AG04450 (cell line): Measurements from ENCODE around the gene GATB. TPM values are rescaled to one million over a fixed set of nuclear protein-coding genes. Genes with fewer than 3 reads are reported as not detected.

ENCODE experiments used
- CTCF ChIA-PET: fragments of 300-600, 350-600 bp; formaldehyde crosslinking; extraction: SDS; loops from one replicate; lab custom pipeline; 2022; ENCODE audit warnings: antibody characterized with exemption, inconsistent platforms; lab: Charles Lee
- POLR2A ChIA-PET: fragments of 350-600 bp; formaldehyde crosslinking; extraction: SDS; loops from one replicate; lab custom pipeline; 2021; ENCODE audit warnings: antibody characterized with exemption, inconsistent platforms; lab: Yijun Ruan, JAX
- DNase-seq: peaks from one replicate; pipeline ENCODE4 v3.0.0-alpha.2; 2011; ENCODE audit warnings: low read depth, low spot score
- H3K27ac ChIP-seq: one replicate; pipeline ENCODE4 v1.5.1; 2012; ENCODE audit warnings: low read depth, low read length, control low read depth
- H3K27me3 ChIP-seq: one replicate; pipeline ENCODE4 v1.6.0; 2012; ENCODE audit warnings: low read length; ENCODE audit not compliant: control insufficient read depth, insufficient read depth
- H3K4me3 ChIP-seq: 2 replicates; pipeline ENCODE4 v1.5.1; 2011; ENCODE audit warnings: mild to moderate bottlenecking, low read depth, low read length, control low read depth
- H3K9me3 ChIP-seq: 2 replicates; pipeline ENCODE4 v1.5.1; 2012; ENCODE audit warnings: low read length; ENCODE audit not compliant: control insufficient read depth, insufficient read depth
- polyA plus RNA-seq: library from polyadenylated mRNA; depleted of rRNA; stranded (reverse); fragments of >200 nt; gene quantifications from 2 replicates; pipeline ENCODE4 v1.2.3, GENCODE V29; 2011
- TF ChIP-seq, protein P1 (sequence below): IDR thresholded peaks from 2 replicates; pipeline ENCODE4 v1.5.1; 2011; ENCODE audit warnings: low read depth, low read length, control low read depth, inconsistent platforms

GATB gene
- polyA plus RNA-seq, 1 experiment = 28.0 TPM

DNA sequence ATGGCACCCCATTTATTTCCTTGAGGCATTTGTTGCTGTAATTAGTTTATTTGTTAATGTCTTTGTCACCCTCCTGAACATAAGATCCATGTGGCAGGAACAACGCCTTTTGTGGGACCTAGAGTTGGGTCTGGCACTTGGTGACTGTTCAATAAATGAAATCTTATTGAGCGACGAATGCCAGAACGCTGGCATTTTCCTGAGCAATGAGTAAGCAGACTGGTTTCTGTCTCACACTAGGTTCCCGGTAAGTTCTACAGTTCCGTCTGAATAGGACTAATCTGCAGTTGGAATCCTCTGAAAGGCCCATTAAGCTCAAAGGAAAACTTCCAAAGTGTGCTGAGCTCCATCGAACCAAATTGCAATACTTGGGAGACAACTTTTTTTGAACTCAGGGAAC, 49.2 kb downstream of the GATB start:
- TF ChIP-seq, protein P1, sequence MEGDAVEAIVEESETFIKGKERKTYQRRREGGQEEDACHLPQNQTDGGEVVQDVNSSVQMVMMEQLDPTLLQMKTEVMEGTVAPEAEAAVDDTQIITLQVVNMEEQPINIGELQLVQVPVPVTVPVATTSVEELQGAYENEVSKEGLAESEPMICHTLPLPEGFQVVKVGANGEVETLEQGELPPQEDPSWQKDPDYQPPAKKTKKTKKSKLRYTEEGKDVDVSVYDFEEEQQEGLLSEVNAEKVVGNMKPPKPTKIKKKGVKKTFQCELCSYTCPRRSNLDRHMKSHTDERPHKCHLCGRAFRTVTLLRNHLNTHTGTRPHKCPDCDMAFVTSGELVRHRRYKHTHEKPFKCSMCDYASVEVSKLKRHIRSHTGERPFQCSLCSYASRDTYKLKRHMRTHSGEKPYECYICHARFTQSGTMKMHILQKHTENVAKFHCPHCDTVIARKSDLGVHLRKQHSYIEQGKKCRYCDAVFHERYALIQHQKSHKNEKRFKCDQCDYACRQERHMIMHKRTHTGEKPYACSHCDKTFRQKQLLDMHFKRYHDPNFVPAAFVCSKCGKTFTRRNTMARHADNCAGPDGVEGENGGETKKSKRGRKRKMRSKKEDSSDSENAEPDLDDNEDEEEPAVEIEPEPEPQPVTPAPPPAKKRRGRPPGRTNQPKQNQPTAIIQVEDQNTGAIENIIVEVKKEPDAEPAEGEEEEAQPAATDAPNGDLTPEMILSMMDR = no peak
- ChIA-PET POLR2A (no interaction called here), CTCF (interaction anchor here (1.1 to 1.2 kb wide), 2 partner anchors 107 to 594 kb away, joined by 3 read pairs; no protein-coding TSS in a partner anchor)
- Histone ChIP-seq H3K4me3 (no peak overlapping the region), H3K27ac (no peak overlapping the region), H3K27me3 (no peaks in the 10 kb centered on the region), H3K9me3 (no peaks in the 10 kb centered on the region)
- no peak for DNase-seq

DNA sequence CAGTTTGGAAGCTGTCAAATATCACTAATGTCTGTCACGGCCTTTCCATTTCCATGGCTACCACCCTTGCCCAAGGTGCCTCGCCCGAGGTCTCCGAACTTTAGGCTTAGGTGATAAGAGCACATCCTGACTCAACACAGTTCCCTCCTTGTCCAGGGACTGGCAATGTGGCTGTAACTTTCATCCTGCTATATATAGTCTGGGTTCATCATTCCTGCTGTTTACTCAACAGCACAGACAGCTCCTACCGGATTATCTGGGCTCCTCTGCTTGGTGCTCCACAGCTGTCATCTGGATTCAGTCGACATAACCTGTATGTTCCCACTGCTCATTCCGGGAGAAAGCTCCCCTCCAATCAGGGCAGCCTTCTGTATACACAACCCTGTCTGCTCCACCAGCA, 51.2 kb downstream of the GATB start:
- POLR2A ChIA-PET = no interaction called here
- no peaks in the 10 kb centered on the region for H3K9me3 ChIP-seq
- no peak overlapping the region for H3K4me3 ChIP-seq
- H3K27ac ChIP-seq = no peak overlapping the region
- H3K27me3 ChIP-seq = no peaks in the 10 kb centered on the region
- no peak for DNase-seq
- CTCF ChIA-PET = no interaction called here
- TF ChIP-seq, protein P1 = no peak

DNA sequence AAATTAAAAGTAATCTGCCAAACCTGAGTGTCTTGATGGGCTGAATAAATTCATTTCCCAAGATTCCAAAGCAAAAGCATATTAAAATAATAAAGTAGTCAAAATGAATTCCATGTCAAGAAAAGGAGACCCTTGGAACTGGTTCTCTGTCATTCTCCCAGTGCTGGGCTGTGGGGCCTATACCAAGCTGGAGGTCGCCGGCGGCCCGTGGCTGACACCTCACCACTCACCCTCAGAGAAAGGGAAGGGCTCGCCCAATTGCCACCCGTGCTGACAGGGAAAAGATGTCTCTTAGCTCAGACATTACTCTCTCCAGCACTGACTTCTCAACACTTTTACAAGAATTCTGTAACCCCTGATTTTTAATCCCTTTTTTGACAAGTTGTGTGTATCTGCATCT, 51.7 kb downstream of the GATB start:
- ChIA-PET CTCF (no interaction called here), POLR2A (no interaction called here)

DNA sequence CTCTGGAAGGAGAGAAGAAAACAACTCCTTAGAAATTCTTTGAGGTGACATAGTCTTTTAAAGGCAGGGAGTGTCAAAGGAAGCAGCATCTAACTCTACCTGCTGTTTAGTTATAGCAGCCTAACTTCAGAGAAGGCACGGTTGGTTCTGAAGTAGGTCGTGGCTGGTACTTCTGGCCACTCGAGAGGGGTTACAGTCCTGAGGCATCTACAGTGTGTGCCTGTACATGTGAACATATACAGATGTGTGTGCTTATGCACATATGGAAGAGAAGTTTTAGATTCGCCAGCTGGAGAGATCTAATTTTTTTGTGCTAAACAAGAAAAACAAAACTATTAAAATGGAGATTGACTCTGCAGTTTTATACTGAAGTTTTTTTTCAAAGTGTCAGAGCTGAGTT, 52.7 kb downstream of the GATB start:
- no peak overlapping the region for H3K27ac ChIP-seq
- TF ChIP-seq, protein P1 = no peak
- DNase-seq = no peak
- ChIA-PET POLR2A (no interaction called here), CTCF (no interaction called here)
- no peaks in the 10 kb centered on the region for H3K27me3 ChIP-seq
- no peak overlapping the region for H3K4me3 ChIP-seq
- H3K9me3 ChIP-seq = no peaks in the 10 kb centered on the region

More for the DNA sequence above, 51.7 kb downstream of the GATB start:
- H3K27me3 ChIP-seq = no peaks in the 10 kb centered on the region
- TF ChIP-seq, protein P1 = no peak
- DNase-seq = no peak
- no peak overlapping the region for H3K4me3 ChIP-seq
- no peak overlapping the region for H3K27ac ChIP-seq
- H3K9me3 ChIP-seq = no peaks in the 10 kb centered on the region

DNA sequence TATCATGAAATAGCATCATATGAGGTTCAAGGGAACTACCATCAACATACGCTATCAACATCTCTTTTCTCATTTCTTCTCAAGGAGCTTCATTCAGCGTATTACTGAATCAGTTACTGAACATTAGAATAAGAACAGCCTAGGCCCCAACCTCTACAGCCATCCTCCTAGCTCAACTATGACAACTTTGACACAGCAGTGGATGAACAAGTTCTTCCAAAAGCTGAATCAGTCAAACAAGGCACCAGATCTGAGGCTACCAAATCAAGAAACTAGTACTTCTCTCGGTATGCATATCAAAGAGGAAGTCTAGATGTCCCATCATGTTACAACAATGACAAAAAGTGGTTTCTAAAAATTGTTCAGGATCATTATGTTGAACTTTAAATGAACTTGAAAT, 57.4 kb downstream of the GATB start:
- POLR2A ChIA-PET = no interaction called here
- DNase-seq = no peak
- Histone ChIP-seq H3K27me3 (no peaks in the 10 kb centered on the region), H3K9me3 (no peaks in the 10 kb centered on the region), H3K27ac (no peak overlapping the region), H3K4me3 (no peak overlapping the region)
- CTCF ChIA-PET = no interaction called here
- TF ChIP-seq, protein P1 = no peak
